ENCODE measurements around the gene RAB3IL1. TPM values are rescaled to one million over a fixed set of nuclear protein-coding genes. Genes with fewer than 3 reads are reported as not detected.
"Not testable (repeated sequence)": the region's sequence is repeated elsewhere in the genome, so short reads cannot be mapped to it uniquely, and the experiment has no call there.

The RAB3IL1 gene
- total and polyA plus RNA-seq, 8 donors, result 9.3 to 15.4 (median 11.1) TPM

- intact Hi-C loops (cut with DNase I), result loop anchor here in 1 of 2 donors (10.0 kb wide), 2 partner anchors 118 to 162 kb away; partner anchors contain the start of genes FEN1 and TMEM258
- no peak for TF ChIP-seq CTCF (IDR thresholded peaks at IDR 0.05)
- H3K27ac ChIP-seq, result peak overlapping the region; percentile 79 to 96
Measured at GRCh38 chr11:61956191-61957020, 39.0 kb upstream of the RAB3IL1 start.

GRCh38 chr11:61955422-61956135 lies 38.2 kb upstream of the RAB3IL1 start:
- peaks cover 7 to 39% of the 10 kb centered on the region in 2 donors for H3K4me1 ChIP-seq
- peak overlapping the region; percentile 31 to 63 for H3K4me3 ChIP-seq
- ATAC-seq, result peak; percentile 46
- intact Hi-C loops (cut with DNase I), result loop anchor here in 1 of 2 donors (10.0 kb wide), 2 partner anchors 119 to 161 kb away; partner anchors contain the start of genes FEN1 and TMEM258
- H3K9me3 ChIP-seq, result no peaks in the 10 kb centered on the region
- DNase-seq, result peak in 2 of 4 donors; percentile 56 to 89
- H3K27me3 ChIP-seq, result peaks cover 0 to 11% of the 10 kb centered on the region in 2 donors
- H3K36me3 ChIP-seq, result peaks cover 0 to 30% of the 10 kb centered on the region in 2 donors
- peak overlapping the region; percentile 79 to 96 for H3K27ac ChIP-seq
- peak in 1 of 2 donors; percentile 24 for TF ChIP-seq CTCF (IDR thresholded peaks at IDR 0.05)

More at GRCh38 chr11:61956191-61957020, 39.0 kb upstream of the RAB3IL1 start:
- Histone ChIP-seq H3K27me3 (peaks cover 0 to 11% of the 10 kb centered on the region in 2 donors), H3K9me3 (no peaks in the 10 kb centered on the region), H3K4me3 (peak overlapping the region in 1 of 2 donors; percentile 63), H3K36me3 (peaks cover 0 to 35% of the 10 kb centered on the region in 2 donors), H3K4me1 (peaks cover 7 to 46% of the 10 kb centered on the region in 2 donors)
- ATAC-seq (no peak), DNase-seq (peak in 1 of 4 donors; percentile 30)

DNA sequence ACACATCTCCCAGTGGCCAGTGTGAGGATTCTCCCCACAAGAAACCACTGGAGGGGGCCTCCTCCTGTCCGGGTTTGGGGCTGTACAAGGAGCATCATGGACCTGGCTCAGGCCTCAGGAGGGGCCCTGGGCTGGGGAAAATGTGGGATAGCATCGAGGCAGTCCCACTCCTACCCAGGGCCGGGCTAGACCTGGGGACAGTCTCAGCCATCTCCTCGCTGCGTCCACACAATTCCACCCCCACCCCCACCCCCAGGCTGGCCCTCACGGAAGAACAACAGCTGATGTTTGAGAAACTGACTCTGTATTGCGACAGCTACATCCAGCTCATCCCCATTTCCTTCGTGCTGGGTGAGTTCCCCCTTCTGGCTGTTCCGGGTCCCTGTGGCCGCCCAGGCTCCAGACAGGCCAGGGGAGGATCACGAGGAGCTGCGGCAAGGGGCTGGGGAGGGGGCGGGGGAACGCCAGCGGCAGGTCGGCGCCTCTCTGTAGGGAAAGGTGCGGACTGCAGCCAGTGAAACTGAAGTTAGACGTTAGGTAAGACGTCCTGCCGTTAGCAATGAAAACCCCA lies 37.6 kb upstream of the RAB3IL1 start:
- Histone ChIP-seq H3K4me3 (peak overlapping the region; percentile 31 to 63), H3K36me3 (peaks cover 0 to 23% of the 10 kb centered on the region in 2 donors), H3K27me3 (peaks cover 0 to 11% of the 10 kb centered on the region in 2 donors), H3K27ac (peak overlapping the region; percentile 79 to 96), H3K4me1 (peaks cover 7 to 38% of the 10 kb centered on the region in 2 donors), H3K9me3 (no peaks in the 10 kb centered on the region)
- intact Hi-C loops (cut with DNase I), result loop anchor here in 1 of 2 donors (10.0 kb wide), 2 partner anchors 120 to 160 kb away; partner anchors contain the start of genes FEN1 and TMEM258
- ATAC-seq (peak; percentile 80), DNase-seq (peak; percentile 78 to 93 (median 88))
- TF ChIP-seq CTCF (IDR thresholded peaks at IDR 0.05), result peak in 1 of 2 donors; percentile 36

GRCh38 chr11:61954106-61954850 lies 36.9 kb upstream of the RAB3IL1 start:
- peak in 1 of 4 donors; percentile 17 for DNase-seq
- no peak for TF ChIP-seq CTCF (IDR thresholded peaks at IDR 0.05)
- Histone ChIP-seq H3K36me3 (peaks cover 0 to 17% of the 10 kb centered on the region in 2 donors), H3K27me3 (peaks cover 0 to 11% of the 10 kb centered on the region in 2 donors), H3K4me3 (peak overlapping the region in 1 of 2 donors; percentile 63), H3K4me1 (peaks cover 7 to 40% of the 10 kb centered on the region in 2 donors), H3K27ac (peak overlapping the region; percentile 79 to 96), H3K9me3 (no peaks in the 10 kb centered on the region)
- intact Hi-C loops (cut with DNase I), result loop anchor here in 1 of 2 donors (10.0 kb wide), 2 partner anchors 121 to 159 kb away; partner anchors contain the start of genes FEN1 and TMEM258
- ATAC-seq, result peak; percentile 3

DNA sequence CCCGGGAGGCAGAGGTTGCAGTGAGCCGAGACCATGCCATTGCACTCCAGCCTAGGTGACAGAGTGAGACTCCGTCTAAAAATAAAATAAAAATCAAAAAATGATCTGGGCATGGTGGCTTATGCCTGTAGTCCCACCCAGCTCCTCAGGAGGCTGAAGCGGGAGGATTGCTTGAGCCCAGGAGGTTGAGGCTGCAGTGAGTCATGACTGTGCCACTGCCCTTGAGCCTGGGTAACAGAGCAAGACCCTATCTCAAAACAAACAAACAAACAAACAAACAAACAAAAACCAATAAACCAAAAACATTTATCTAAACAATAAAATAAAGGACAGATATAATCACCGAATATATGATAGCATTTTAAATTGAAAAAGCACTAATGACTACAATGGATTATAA lies 36.3 kb upstream of the RAB3IL1 start:
- not testable (repeated sequence) for H3K4me3 ChIP-seq, DNase-seq, H3K9me3 ChIP-seq, ATAC-seq
- H3K27me3 ChIP-seq, result peaks cover 0 to 11% of the 10 kb centered on the region in 2 donors
- peak overlapping the region in 1 of 2 donors; percentile 96 for H3K27ac ChIP-seq
- intact Hi-C loops (cut with DNase I), result loop anchor here in 1 of 2 donors (10.0 kb wide), 2 partner anchors 121 to 159 kb away; partner anchors contain the start of genes FEN1 and TMEM258
- H3K36me3 ChIP-seq, result peaks cover 0 to 12% of the 10 kb centered on the region in 2 donors
- H3K4me1 ChIP-seq, result peaks cover 7 to 42% of the 10 kb centered on the region in 2 donors
